OCI-LY1 (cell line): ENCODE data around the gene KDM4B.

Experiments used
- CTCF ChIP-seq: fragments of 200-600 bp; sonication (generic), shearing (Covaris generic); IDR thresholded peaks from 2 replicates; pipeline ENCODE4 v1.5.1; 2017; ENCODE audit warnings: mild to moderate bottlenecking, antibody characterized with exemption, low read length, moderate library complexity, mixed read lengths
- EZH2 ChIP-seq: fragments of 200-600 bp; sonication (generic), shearing (Covaris generic); IDR thresholded peaks from 2 replicates; pipeline ENCODE4 v1.8.0; 2017; ENCODE audit warnings: borderline replicate concordance, mixed run types, mild to moderate bottlenecking, antibody characterized with exemption, low read length, moderate library complexity, mixed read lengths

- no peak for TF ChIP-seq EZH2
- no peak for TF ChIP-seq CTCF
These were observed 14.6 kb downstream of the KDM4B start for GRCh38 chr19:4983346-4984105.
